ENCODE results near the gene HOXB6. TPM values are rescaled to one million over a fixed set of nuclear protein-coding genes. Genes with fewer than 3 reads are reported as not detected.
A peak's percentile ranks its signal among the peaks of the same experiment; 100 is the strongest.

The HOXB6 gene
- polyA plus RNA-seq, 3 donors from 2014 or later = not detected

- H3K27ac Mint-ChIP-seq = no peak overlapping the region
- DNase-seq = no peak
- H3K27me3 Mint-ChIP-seq (ENCODE audit: low read depth in 3 of 3) = peaks cover 8 to 15% (median 9%) of the 10 kb centered on the region in 3 donors
- H3K4me3 Mint-ChIP-seq = no peak overlapping the region
- peaks cover 34 to 48% of the 10 kb centered on the region in 2 donors for H3K4me1 Mint-ChIP-seq
- H3K36me3 Mint-ChIP-seq = peaks cover 0 to 11% (median 10%) of the 10 kb centered on the region in 3 donors
- no peaks in the 10 kb centered on the region for H3K9me3 Mint-ChIP-seq
Observed at GRCh38 chr17:48551214-48551555, 53.6 kb downstream of the HOXB6 start.

DNA sequence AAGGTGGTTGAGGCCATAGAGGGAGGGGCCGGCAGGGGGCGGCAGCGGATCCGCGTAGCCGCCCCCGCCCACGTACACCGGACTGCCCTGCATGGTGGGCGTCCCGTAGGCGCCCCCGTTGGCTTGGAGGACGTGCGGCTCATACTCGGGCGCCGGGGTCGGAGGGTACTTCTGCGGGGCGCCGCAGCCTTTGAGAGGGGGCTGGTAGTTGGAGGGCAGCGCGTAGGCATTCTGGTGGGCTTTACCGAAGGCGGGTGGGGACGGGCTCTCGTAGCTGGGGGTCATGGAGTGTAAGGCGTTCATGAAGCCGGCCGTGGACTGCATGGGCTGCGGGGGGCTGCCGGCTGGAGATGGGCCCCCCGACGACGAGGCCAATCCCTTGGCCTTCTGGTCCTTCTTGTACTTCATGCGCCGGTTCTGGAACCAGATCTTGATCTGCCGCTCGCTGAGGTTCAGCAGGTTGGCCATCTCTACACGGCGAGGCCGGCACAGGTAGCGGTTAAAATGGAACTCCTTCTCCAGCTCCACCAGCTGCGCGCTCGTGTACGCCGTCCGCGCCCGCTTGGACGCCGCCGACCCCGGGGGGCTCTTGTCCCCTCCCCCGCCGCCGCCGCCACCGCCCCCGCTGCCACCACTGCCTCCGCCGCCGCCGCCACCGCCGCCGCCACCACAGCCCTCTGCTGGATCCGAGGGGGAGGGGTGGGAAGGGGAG lies 54.1 kb downstream of the HOXB6 start:
- Mint-ChIP-seq H3K4me3 (no peak overlapping the region), H3K9me3 (no peaks in the 10 kb centered on the region), H3K36me3 (peaks cover 0 to 11% (median 10%) of the 10 kb centered on the region in 3 donors), H3K27ac (no peak overlapping the region), H3K4me1 (peaks cover 36 to 48% of the 10 kb centered on the region in 2 donors), H3K27me3 (ENCODE audit: low read depth in 3 of 3) (peaks cover 8 to 15% (median 9%) of the 10 kb centered on the region in 3 donors)
- DNase-seq = no peak

GRCh38 chr17:48549914-48550501 lies 54.8 kb downstream of the HOXB6 start:
- Mint-ChIP-seq H3K27me3 (ENCODE audit: low read depth in 3 of 3) (peaks cover 4 to 12% (median 7%) of the 10 kb centered on the region in 3 donors), H3K36me3 (peaks cover 0 to 10% (median 7%) of the 10 kb centered on the region in 3 donors), H3K9me3 (no peaks in the 10 kb centered on the region), H3K4me3 (no peak overlapping the region), H3K27ac (no peak overlapping the region), H3K4me1 (peaks cover 38 to 48% of the 10 kb centered on the region in 2 donors)
- no peak for DNase-seq

DNA sequence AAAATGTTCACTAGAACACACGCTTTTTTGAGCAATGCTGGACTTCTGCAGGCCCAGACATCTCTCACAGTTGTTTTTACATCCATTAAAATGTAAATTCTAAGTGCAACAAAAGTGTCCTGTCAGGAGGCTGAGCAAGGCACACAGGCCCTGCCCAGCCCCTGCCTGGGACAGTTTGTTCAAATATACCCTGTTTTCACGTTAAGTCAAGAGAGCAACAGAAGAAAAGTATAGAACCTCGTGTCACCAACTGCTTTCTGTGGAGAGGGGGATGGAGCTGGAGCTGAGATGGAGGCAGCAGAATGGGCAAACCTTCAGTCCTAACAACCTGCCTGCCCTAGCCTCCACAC lies 55.5 kb downstream of the HOXB6 start:
- no peaks in the 10 kb centered on the region for H3K9me3 Mint-ChIP-seq
- DNase-seq = no peak
- peaks cover 2 to 9% (median 2%) of the 10 kb centered on the region in 3 donors for H3K27me3 Mint-ChIP-seq (ENCODE audit: low read depth in 3 of 3)
- H3K4me1 Mint-ChIP-seq = peaks cover 42 to 53% of the 10 kb centered on the region in 2 donors
- H3K4me3 Mint-ChIP-seq = no peak overlapping the region
- H3K36me3 Mint-ChIP-seq = peaks cover 0 to 10% (median 7%) of the 10 kb centered on the region in 3 donors
- no peak overlapping the region for H3K27ac Mint-ChIP-seq

- peaks cover 2 to 7% (median 4%) of the 10 kb centered on the region in 3 donors for H3K27me3 Mint-ChIP-seq (ENCODE audit: low read depth in 3 of 3)
- H3K27ac Mint-ChIP-seq = peak overlapping the region; percentile 55 to 96 (median 82)
- H3K4me1 Mint-ChIP-seq = peaks cover 45 to 53% of the 10 kb centered on the region in 2 donors
- H3K4me3 Mint-ChIP-seq = peak overlapping the region; percentile 71 to 85 (median 75)
- H3K9me3 Mint-ChIP-seq = no peaks in the 10 kb centered on the region
- DNase-seq = no peak
- peaks cover 0 to 10% (median 5%) of the 10 kb centered on the region in 3 donors for H3K36me3 Mint-ChIP-seq
Observed at GRCh38 chr17:48548523-48549280, 56.1 kb downstream of the HOXB6 start.

GRCh38 chr17:48547808-48548522 lies 56.8 kb downstream of the HOXB6 start:
- Mint-ChIP-seq H3K27me3 (ENCODE audit: low read depth in 3 of 3) (peaks cover 2 to 7% (median 7%) of the 10 kb centered on the region in 3 donors), H3K27ac (peak overlapping the region; percentile 2 to 96 (median 82)), H3K36me3 (peaks cover 0 to 10% (median 2%) of the 10 kb centered on the region in 3 donors), H3K4me1 (peaks cover 47 to 52% of the 10 kb centered on the region in 2 donors), H3K4me3 (peak overlapping the region; percentile 71 to 85 (median 75)), H3K9me3 (no peaks in the 10 kb centered on the region)
- peak; percentile 22 to 39 (median 38) for DNase-seq

DNA sequence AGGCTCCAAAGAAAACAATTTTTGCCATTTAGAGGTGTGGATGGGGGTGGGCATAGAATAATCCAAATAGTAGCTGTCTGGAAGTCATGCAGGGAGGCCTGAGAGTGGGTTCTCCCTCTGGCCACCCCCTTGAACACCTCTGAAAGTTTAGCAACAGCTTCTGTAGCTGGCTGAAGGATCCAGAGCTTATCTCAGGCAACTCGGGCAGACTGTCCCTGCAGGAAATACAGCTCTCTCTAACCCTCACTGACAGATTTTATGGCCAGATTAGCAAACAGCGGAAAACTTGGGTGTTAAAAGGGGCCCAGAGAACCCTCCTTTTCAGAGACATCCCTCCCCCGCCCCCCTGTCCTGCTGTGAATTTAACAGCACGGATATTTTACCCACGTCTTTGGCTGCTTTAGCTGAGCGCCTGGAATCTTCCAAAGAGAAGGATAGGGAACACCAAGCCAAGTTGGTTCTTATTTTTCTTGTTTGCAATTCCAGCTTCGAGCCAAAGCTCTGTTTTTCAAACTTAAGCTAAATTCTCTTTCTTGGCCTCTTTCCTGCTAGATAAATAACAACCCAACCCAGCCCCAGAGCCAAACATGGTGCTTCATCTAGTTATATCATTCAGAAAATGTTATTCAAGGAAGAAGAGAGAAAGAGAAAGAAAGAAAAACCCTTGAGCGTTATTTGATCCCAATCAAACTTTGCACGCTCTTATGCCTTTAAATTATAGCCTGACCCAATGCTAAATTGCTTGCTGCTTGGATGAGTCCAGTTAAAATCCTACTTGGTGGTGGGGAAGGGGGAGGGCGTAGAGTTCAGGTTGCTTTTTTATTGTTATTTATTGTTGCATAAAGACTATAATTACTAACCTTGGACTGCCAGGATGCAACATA lies 57.6 kb downstream of the HOXB6 start:
- no peak for DNase-seq
- peaks cover 0 to 12% (median 0%) of the 10 kb centered on the region in 3 donors for H3K36me3 Mint-ChIP-seq
- H3K4me1 Mint-ChIP-seq = peaks cover 53 to 60% of the 10 kb centered on the region in 2 donors
- H3K27ac Mint-ChIP-seq = peak overlapping the region; percentile 23 to 99 (median 86)
- no peaks in the 10 kb centered on the region for H3K9me3 Mint-ChIP-seq
- peak overlapping the region; percentile 71 to 85 (median 75) for H3K4me3 Mint-ChIP-seq
- peaks cover 2 to 10% (median 7%) of the 10 kb centered on the region in 3 donors for H3K27me3 Mint-ChIP-seq (ENCODE audit: low read depth in 3 of 3)

DNA sequence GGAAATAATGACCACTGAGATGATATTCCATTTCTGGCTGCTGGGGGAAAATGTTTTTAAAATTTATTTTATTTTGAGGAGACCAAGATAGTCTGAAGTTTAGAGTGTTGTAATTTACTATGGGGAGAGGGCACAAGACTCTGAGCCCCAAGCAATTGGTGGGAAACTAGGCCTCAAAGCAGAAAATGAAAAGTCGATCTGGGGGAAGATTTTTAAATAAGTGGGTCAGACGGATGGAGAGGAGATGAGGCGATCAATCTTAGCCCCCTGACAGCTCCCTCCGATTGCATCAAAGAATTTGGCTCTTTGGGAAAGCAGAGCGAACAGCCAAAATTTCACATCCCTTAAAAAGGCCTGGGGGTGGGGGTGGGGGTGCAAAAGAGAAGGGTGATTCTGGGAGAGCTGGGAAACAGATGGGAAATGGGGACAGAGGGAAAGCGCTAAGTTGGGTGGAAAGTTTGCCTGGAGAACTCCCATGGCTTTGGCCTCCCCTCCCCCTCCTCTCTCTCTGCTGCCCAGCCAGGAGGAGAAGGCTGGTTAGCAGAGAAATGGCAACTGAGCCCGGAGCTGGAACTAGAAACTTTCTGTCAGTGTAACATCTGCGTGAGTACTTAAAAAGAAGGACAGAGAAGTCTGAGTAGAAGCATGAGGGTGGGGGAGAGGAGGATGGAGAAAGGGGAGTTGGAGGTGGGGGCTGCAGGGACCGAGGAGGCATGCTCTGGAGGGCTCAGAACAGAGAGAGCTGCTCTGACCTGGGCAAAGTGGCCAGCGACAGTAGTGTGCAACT lies 58.5 kb downstream of the HOXB6 start:
- peak overlapping the region in 5 of 6 donors; percentile 30 to 99 (median 92) for H3K27ac Mint-ChIP-seq
- peaks cover 0 to 10% (median 0%) of the 10 kb centered on the region in 3 donors for H3K36me3 Mint-ChIP-seq
- H3K9me3 Mint-ChIP-seq = no peaks in the 10 kb centered on the region
- no peak for DNase-seq
- H3K4me1 Mint-ChIP-seq = peaks cover 61 to 63% of the 10 kb centered on the region in 2 donors
- H3K27me3 Mint-ChIP-seq (ENCODE audit: low read depth in 3 of 3) = peaks cover 6 to 15% (median 7%) of the 10 kb centered on the region in 3 donors
- peak overlapping the region; percentile 11 to 96 (median 75) for H3K4me3 Mint-ChIP-seq

Other genes with a start within 250 kb of the HOXB6 start
- 100 to 1,000 TPM; 325 to 458 (median 329) TPM for gene SKAP1, start 174.8 kb downstream of the HOXB6 start, polyA plus RNA-seq
- not detected for gene HOXB1, start 74.0 kb downstream of the HOXB6 start, polyA plus RNA-seq
- 10 to 100 TPM; 15.9 to 32.6 (median 18.3) TPM for gene HOXB2, start 59.9 kb downstream of the HOXB6 start, polyA plus RNA-seq
- gene HOXB4, start 26.6 kb downstream of the HOXB6 start, polyA plus RNA-seq = under 1 TPM in 2 of 3 donors, not detected in 1; 0.14 to 0.53 TPM
- gene HOXB3, start 14.7 kb downstream of the HOXB6 start, polyA plus RNA-seq = under 1 TPM in 2 of 3 donors, not detected in 1; 0.26 to 0.45 TPM
- gene HOXB5, start 11.2 kb downstream of the HOXB6 start, polyA plus RNA-seq = not detected
- 1 to 10 TPM in 2 of 3 donors, under 1 TPM in 1; 0.39 to 1.8 (median 1.5) TPM for gene HOXB7, start 6.0 kb upstream of the HOXB6 start, polyA plus RNA-seq
- not detected for gene HOXB8, start 10.3 kb upstream of the HOXB6 start, polyA plus RNA-seq
- gene HOXB9, start 21.4 kb upstream of the HOXB6 start, polyA plus RNA-seq = not detected
- gene PRAC1, start 117.5 kb upstream of the HOXB6 start, polyA plus RNA-seq = not detected
- not detected for gene PRAC2, start 118.2 kb upstream of the HOXB6 start, polyA plus RNA-seq
- not detected for gene HOXB13, start 123.8 kb upstream of the HOXB6 start, polyA plus RNA-seq
- not detected for gene TTLL6, start 212.2 kb upstream of the HOXB6 start, polyA plus RNA-seq
- 100 to 1,000 TPM; 164 to 267 (median 199) TPM for gene CALCOCO2, start 226.0 kb upstream of the HOXB6 start, polyA plus RNA-seq

All from immature natural killer cell (primary cell).